ENCODE results near the gene XRCC1. TPM values are rescaled to one million over a fixed set of nuclear protein-coding genes. Genes with fewer than 3 reads are reported as not detected.

XRCC1 gene
- total and polyA plus RNA-seq, 2 experiments from 2014 or later, result 35.3 to 49.5 TPM

GRCh38 chr19:43546581-43546980 is 28.7 kb downstream of the XRCC1 start (continued):
- TF ChIP-seq, protein P1, sequence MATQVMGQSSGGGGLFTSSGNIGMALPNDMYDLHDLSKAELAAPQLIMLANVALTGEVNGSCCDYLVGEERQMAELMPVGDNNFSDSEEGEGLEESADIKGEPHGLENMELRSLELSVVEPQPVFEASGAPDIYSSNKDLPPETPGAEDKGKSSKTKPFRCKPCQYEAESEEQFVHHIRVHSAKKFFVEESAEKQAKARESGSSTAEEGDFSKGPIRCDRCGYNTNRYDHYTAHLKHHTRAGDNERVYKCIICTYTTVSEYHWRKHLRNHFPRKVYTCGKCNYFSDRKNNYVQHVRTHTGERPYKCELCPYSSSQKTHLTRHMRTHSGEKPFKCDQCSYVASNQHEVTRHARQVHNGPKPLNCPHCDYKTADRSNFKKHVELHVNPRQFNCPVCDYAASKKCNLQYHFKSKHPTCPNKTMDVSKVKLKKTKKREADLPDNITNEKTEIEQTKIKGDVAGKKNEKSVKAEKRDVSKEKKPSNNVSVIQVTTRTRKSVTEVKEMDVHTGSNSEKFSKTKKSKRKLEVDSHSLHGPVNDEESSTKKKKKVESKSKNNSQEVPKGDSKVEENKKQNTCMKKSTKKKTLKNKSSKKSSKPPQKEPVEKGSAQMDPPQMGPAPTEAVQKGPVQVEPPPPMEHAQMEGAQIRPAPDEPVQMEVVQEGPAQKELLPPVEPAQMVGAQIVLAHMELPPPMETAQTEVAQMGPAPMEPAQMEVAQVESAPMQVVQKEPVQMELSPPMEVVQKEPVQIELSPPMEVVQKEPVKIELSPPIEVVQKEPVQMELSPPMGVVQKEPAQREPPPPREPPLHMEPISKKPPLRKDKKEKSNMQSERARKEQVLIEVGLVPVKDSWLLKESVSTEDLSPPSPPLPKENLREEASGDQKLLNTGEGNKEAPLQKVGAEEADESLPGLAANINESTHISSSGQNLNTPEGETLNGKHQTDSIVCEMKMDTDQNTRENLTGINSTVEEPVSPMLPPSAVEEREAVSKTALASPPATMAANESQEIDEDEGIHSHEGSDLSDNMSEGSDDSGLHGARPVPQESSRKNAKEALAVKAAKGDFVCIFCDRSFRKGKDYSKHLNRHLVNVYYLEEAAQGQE (IDR thresholded peaks at IDR 0.05; ENCODE audit: unreplicated experiment), result no peak
- no peak for TF ChIP-seq ZNF114 (CRISPR knock-in tag; IDR thresholded peaks at IDR 0.05)
- TF ChIP-seq POLR2AphosphoS5 (IDR thresholded peaks at IDR 0.05; ENCODE audit: low read depth), result no peak
- no peak for TF ChIP-seq STAT1 (IDR thresholded peaks at IDR 0.05; ENCODE audit: unreplicated experiment)
- no peak for TF ChIP-seq EZH2 (IDR thresholded peaks at IDR 0.05; ENCODE audit: low read depth, unreplicated experiment)

- H3K4me1 Mint-ChIP-seq, result no peaks in the 10 kb centered on the region
- H3K79me2 ChIP-seq (replicated peaks; ENCODE audit: insufficient read depth), result no peaks in the 10 kb centered on the region
- H3K9me2 ChIP-seq (ENCODE audit: insufficient read depth), result no peaks in the 10 kb centered on the region
- no peak overlapping the region for H3K4me2 ChIP-seq
- peaks cover 68% of the 10 kb centered on the region for H3K36me3 Mint-ChIP-seq (ENCODE audit: low read depth)
- no peak overlapping the region for H3K4me3 ChIP-seq
- no peaks in the 10 kb centered on the region; the same call in 1 of the 2 replicates for H3K36me3 ChIP-seq (ENCODE audit: insufficient read depth)
- H3K27ac Mint-ChIP-seq, result no peak overlapping the region; the same call in 1 of the 2 replicates
- no peak overlapping the region for H3K27ac ChIP-seq (ENCODE audit: low read depth)
- H3K27me3 Mint-ChIP-seq (ENCODE audit: insufficient read depth, low read depth, poor library complexity), result peaks cover 6% of the 10 kb centered on the region
- no peaks in the 10 kb centered on the region for H3F3A ChIP-seq (replicated peaks; ENCODE audit: low read depth)
- DNase-seq (ENCODE audit: low spot score) (no peak), ATAC-seq (no peak)
- no peaks in the 10 kb centered on the region for H4K20me1 ChIP-seq (replicated peaks; ENCODE audit: insufficient read depth)
- no peak for TF ChIP-seq STAT1 (IDR thresholded peaks at IDR 0.05; ENCODE audit: unreplicated experiment)
- TF ChIP-seq, protein P2, sequence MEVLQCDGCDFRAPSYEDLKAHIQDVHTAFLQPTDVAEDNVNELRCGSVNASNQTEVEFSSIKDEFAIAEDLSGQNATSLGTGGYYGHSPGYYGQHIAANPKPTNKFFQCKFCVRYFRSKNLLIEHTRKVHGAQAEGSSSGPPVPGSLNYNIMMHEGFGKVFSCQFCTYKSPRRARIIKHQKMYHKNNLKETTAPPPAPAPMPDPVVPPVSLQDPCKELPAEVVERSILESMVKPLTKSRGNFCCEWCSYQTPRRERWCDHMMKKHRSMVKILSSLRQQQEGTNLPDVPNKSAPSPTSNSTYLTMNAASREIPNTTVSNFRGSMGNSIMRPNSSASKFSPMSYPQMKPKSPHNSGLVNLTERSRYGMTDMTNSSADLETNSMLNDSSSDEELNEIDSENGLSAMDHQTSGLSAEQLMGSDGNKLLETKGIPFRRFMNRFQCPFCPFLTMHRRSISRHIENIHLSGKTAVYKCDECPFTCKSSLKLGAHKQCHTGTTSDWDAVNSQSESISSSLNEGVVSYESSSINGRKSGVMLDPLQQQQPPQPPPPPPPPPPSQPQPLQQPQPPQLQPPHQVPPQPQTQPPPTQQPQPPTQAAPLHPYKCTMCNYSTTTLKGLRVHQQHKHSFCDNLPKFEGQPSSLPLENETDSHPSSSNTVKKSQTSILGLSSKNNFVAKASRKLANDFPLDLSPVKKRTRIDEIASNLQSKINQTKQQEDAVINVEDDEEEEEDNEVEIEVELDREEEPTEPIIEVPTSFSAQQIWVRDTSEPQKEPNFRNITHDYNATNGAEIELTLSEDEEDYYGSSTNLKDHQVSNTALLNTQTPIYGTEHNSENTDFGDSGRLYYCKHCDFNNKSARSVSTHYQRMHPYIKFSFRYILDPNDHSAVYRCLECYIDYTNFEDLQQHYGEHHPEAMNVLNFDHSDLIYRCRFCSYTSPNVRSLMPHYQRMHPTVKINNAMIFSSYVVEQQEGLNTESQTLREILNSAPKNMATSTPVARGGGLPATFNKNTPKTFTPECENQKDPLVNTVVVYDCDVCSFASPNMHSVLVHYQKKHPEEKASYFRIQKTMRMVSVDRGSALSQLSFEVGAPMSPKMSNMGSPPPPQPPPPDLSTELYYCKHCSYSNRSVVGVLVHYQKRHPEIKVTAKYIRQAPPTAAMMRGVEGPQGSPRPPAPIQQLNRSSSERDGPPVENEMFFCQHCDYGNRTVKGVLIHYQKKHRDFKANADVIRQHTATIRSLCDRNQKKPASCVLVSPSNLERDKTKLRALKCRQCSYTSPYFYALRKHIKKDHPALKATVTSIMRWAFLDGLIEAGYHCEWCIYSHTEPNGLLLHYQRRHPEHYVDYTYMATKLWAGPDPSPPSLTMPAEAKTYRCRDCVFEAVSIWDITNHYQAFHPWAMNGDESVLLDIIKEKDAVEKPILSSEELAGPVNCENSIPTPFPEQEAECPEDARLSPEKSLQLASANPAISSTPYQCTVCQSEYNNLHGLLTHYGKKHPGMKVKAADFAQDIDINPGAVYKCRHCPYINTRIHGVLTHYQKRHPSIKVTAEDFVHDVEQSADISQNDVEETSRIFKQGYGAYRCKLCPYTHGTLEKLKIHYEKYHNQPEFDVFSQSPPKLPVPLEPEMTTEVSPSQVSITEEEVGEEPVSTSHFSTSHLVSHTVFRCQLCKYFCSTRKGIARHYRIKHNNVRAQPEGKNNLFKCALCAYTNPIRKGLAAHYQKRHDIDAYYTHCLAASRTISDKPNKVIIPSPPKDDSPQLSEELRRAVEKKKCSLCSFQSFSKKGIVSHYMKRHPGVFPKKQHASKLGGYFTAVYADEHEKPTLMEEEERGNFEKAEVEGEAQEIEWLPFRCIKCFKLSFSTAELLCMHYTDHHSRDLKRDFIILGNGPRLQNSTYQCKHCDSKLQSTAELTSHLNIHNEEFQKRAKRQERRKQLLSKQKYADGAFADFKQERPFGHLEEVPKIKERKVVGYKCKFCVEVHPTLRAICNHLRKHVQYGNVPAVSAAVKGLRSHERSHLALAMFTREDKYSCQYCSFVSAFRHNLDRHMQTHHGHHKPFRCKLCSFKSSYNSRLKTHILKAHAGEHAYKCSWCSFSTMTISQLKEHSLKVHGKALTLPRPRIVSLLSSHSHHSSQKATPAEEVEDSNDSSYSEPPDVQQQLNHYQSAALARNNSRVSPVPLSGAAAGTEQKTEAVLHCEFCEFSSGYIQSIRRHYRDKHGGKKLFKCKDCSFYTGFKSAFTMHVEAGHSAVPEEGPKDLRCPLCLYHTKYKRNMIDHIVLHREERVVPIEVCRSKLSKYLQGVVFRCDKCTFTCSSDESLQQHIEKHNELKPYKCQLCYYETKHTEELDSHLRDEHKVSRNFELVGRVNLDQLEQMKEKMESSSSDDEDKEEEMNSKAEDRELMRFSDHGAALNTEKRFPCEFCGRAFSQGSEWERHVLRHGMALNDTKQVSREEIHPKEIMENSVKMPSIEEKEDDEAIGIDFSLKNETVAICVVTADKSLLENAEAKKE (CRISPR knock-in tag; IDR thresholded peaks at IDR 0.05), result no peak
- TF ChIP-seq EZH2 (IDR thresholded peaks at IDR 0.05; ENCODE audit: low read depth, unreplicated experiment), result no peak
- no peak for TF ChIP-seq ZNF331 (CRISPR knock-in tag; IDR thresholded peaks at IDR 0.05; ENCODE audit: low read depth)
- TF ChIP-seq EZH2phosphoT487 (IDR thresholded peaks at IDR 0.05; ENCODE audit: unreplicated experiment), result no peak
- TF ChIP-seq NANOG (IDR thresholded peaks at IDR 0.05; ENCODE audit: borderline replicate concordance), result no peak
- no peak for TF ChIP-seq JUNB (IDR thresholded peaks at IDR 0.05; ENCODE audit: unreplicated experiment)
- TF ChIP-seq, protein P3, sequence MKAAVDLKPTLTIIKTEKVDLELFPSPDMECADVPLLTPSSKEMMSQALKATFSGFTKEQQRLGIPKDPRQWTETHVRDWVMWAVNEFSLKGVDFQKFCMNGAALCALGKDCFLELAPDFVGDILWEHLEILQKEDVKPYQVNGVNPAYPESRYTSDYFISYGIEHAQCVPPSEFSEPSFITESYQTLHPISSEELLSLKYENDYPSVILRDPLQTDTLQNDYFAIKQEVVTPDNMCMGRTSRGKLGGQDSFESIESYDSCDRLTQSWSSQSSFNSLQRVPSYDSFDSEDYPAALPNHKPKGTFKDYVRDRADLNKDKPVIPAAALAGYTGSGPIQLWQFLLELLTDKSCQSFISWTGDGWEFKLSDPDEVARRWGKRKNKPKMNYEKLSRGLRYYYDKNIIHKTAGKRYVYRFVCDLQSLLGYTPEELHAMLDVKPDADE (IDR thresholded peaks at IDR 0.05), result no peak
- TF ChIP-seq CREB1 (CRISPR knock-in tag; IDR thresholded peaks at IDR 0.05; ENCODE audit: low read depth), result no peak
- H3K4me1 ChIP-seq (ENCODE audit: insufficient read depth), result no peaks in the 10 kb centered on the region
- no peaks in the 10 kb centered on the region; the same call in 2 of the 3 replicates for H3K9me3 Mint-ChIP-seq
- no peak overlapping the region for H2AFZ ChIP-seq
- no peaks in the 10 kb centered on the region for H3K27me3 ChIP-seq (ENCODE audit: insufficient read depth)
- no peak overlapping the region for H3K4me3 Mint-ChIP-seq
These were observed 29.3 kb downstream of the XRCC1 start for GRCh38 chr19:43545981-43546380.
